Esophagus squamous epithelium (tissue), 4 donors: ENCODE data around the gene OVCA2.

Experiments
- POLR2A ChIP-seq, 4 donors: fragments of 450-650 bp; IDR thresholded peaks; one replicate each; pipeline ENCODE4 v1.6.1; 2017; ENCODE audit warnings: antibody characterized with exemption in 4 of 4, mild to moderate bottlenecking in 4 of 4, moderate library complexity in 3 of 4
- TF ChIP-seq, protein P1 (sequence below), 6 experiments: fragments of 450-650 bp in 4 of 6; fragments of 200-600 bp in 2 of 6; sonication (generic) in 2 of 6; IDR thresholded peaks; one replicate each; pipeline ENCODE4 v1.5.1; 2016 to 2019; ENCODE audit warnings: antibody characterized with exemption in 6 of 6, mild to moderate bottlenecking in 4 of 6, moderate library complexity in 4 of 6

DNA sequence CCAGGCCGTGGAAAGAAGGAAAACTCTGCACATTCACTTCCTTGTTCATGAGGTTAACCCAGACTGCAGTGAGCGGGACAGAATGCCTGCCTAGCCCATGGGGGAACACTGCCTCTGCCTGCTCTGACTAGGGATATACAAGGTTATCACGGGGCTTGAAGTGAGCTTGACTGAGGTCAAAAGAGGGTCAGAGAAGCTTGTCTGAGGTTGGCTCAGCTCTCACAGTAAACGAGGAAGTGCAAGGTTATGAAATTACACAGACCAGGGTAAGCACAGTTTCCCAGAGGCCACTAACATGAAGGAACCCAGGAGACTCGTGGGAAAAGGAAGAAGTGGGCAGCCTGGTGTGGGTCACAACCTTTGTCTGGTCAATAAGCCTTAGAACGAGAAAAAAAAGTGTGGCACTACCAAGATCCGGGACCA lies 41.8 kb downstream of the OVCA2 start:
- TF ChIP-seq, protein P1, sequence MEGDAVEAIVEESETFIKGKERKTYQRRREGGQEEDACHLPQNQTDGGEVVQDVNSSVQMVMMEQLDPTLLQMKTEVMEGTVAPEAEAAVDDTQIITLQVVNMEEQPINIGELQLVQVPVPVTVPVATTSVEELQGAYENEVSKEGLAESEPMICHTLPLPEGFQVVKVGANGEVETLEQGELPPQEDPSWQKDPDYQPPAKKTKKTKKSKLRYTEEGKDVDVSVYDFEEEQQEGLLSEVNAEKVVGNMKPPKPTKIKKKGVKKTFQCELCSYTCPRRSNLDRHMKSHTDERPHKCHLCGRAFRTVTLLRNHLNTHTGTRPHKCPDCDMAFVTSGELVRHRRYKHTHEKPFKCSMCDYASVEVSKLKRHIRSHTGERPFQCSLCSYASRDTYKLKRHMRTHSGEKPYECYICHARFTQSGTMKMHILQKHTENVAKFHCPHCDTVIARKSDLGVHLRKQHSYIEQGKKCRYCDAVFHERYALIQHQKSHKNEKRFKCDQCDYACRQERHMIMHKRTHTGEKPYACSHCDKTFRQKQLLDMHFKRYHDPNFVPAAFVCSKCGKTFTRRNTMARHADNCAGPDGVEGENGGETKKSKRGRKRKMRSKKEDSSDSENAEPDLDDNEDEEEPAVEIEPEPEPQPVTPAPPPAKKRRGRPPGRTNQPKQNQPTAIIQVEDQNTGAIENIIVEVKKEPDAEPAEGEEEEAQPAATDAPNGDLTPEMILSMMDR (IDR thresholded peaks at IDR 0.05): no peak
- no peak for TF ChIP-seq POLR2A (IDR thresholded peaks at IDR 0.05)
